Mesenchymal stem cell (in vitro differentiated cells and primary cell): ENCODE results near the gene STMN3.
A peak's percentile ranks its signal among the peaks of the same experiment; 100 is the strongest.
"Not testable (repeated sequence)": the region's sequence is repeated elsewhere in the genome, so short reads cannot be mapped to it uniquely, and the experiment has no call there.

Experiments used
- DNase-seq: peaks from one replicate; pipeline ENCODE4 v3.0.0-alpha.2; 2013
- H2AFZ ChIP-seq: one replicate; pipeline ENCODE4 v1.6.1; 2013; ENCODE audit warnings: low read depth, mild to moderate bottlenecking, control low read depth, inconsistent platforms, low read length, moderate library complexity
- H2AK5ac ChIP-seq: 2 replicates; pipeline ENCODE4 v1.6.1; 2013; ENCODE audit warnings: low read length, moderate library complexity, mild to moderate bottlenecking, inconsistent platforms; ENCODE audit not compliant: severe bottlenecking
- H2BK120ac ChIP-seq: one replicate; pipeline ENCODE4 v1.6.1; 2013; ENCODE audit warnings: low read depth, mild to moderate bottlenecking, inconsistent platforms, low read length, moderate library complexity
- H2BK12ac ChIP-seq, 2 experiments: one replicate each; pipeline ENCODE4 v1.6.1; 2013; ENCODE audit warnings: inconsistent platforms in 2 of 2, low read length in 2 of 2, mild to moderate bottlenecking in 2 of 2, moderate library complexity in 2 of 2, control low read depth in 1 of 2
- H2BK15ac ChIP-seq: one replicate; pipeline ENCODE4 v1.6.1; 2013; ENCODE audit warnings: mild to moderate bottlenecking, low read depth, inconsistent platforms; ENCODE audit not compliant: poor library complexity, severe bottlenecking
- H2BK5ac ChIP-seq: 2 replicates; pipeline ENCODE4 v1.6.1; 2013; ENCODE audit warnings: low read depth, mild to moderate bottlenecking, low read length, control low read depth, inconsistent platforms; ENCODE audit not compliant: poor library complexity, severe bottlenecking
- H3K14ac ChIP-seq, 2 experiments: one replicate each; pipeline ENCODE4 v1.6.1; 2013; ENCODE audit warnings: inconsistent platforms in 2 of 2, low read length in 2 of 2, control low read depth in 1 of 2, mild to moderate bottlenecking in 1 of 2, moderate library complexity in 1 of 2
- H3K18ac ChIP-seq, 2 experiments: one replicate each; pipeline ENCODE4 v1.6.1; 2013; ENCODE audit warnings: inconsistent platforms in 2 of 2, low read length in 2 of 2, control low read depth in 1 of 2, low read depth in 1 of 2, mild to moderate bottlenecking in 1 of 2
- H3K23ac ChIP-seq, 2 experiments: one replicate each; pipeline ENCODE4 v1.6.1; 2013; ENCODE audit warnings: inconsistent platforms in 2 of 2, low read length in 2 of 2, mild to moderate bottlenecking in 2 of 2, moderate library complexity in 2 of 2, control low read depth in 1 of 2
- H3K27ac ChIP-seq: 2 replicates; pipeline ENCODE4 v1.5.1; 2013; ENCODE audit warnings: mild to moderate bottlenecking, moderate library complexity, low read length, control low read depth, inconsistent platforms; ENCODE audit not compliant: poor library complexity, severe bottlenecking
- H3K27me3 ChIP-seq, 2 experiments: 2 replicates each; pipeline versions ENCODE4 v1.6.1 to v1.7.0; 2013; ENCODE audit warnings: low read length in 2 of 2, mild to moderate bottlenecking in 2 of 2, moderate library complexity in 2 of 2, control low read depth in 1 of 2, inconsistent platforms in 1 of 2; ENCODE audit not compliant: control insufficient read depth in 1 of 2, insufficient read depth in 1 of 2
- H3K36me3 ChIP-seq, 2 experiments: 2 replicates each; pipeline versions ENCODE4 v1.6.1 to v1.7.0; 2013; ENCODE audit warnings: low read length in 2 of 2, control low read depth in 1 of 2, inconsistent platforms in 1 of 2, low read depth in 1 of 2, mild to moderate bottlenecking in 1 of 2; ENCODE audit not compliant: insufficient read depth in 2 of 2, control insufficient read depth in 1 of 2
- H3K4ac ChIP-seq, 2 experiments: one replicate each; pipeline ENCODE4 v1.6.1; 2013; ENCODE audit warnings: inconsistent platforms in 2 of 2, low read length in 2 of 2, mild to moderate bottlenecking in 2 of 2, moderate library complexity in 2 of 2, control low read depth in 1 of 2, low read depth in 1 of 2
- H3K4me1 ChIP-seq: 2 replicates; pipeline ENCODE4 v1.6.1; 2013; ENCODE audit warnings: low read depth, low read length, control low read depth; ENCODE audit not compliant: control insufficient read depth, insufficient read depth
- H3K4me2 ChIP-seq: 2 replicates; pipeline ENCODE4 v1.6.1; 2013; ENCODE audit warnings: low read length, mild to moderate bottlenecking, inconsistent platforms; ENCODE audit not compliant: poor library complexity, severe bottlenecking
- H3K4me3 ChIP-seq, 2 experiments: 2 replicates each; pipeline versions ENCODE4 v1.5.1 to v1.7.0; 2013; ENCODE audit warnings: low read length in 2 of 2, mild to moderate bottlenecking in 2 of 2, control low read depth in 1 of 2, low read depth in 1 of 2; ENCODE audit not compliant: insufficient read depth in 1 of 2
- H3K79me1 ChIP-seq: replicated peaks from 2 replicates; pipeline ENCODE4 v1.6.1; 2013; ENCODE audit warnings: mild to moderate bottlenecking, control low read depth, low read length, inconsistent platforms; ENCODE audit not compliant: poor library complexity, severe bottlenecking
- H3K9ac ChIP-seq: 2 replicates; pipeline ENCODE4 v1.7.0; 2013; ENCODE audit warnings: mild to moderate bottlenecking, low read length, moderate library complexity
- H3K9me3 ChIP-seq: 2 replicates; pipeline ENCODE4 v1.7.0; 2013; ENCODE audit warnings: mild to moderate bottlenecking, low read length; ENCODE audit not compliant: control insufficient read depth
- H4K8ac ChIP-seq: one replicate; pipeline ENCODE4 v1.6.1; 2013; ENCODE audit warnings: inconsistent platforms, mild to moderate bottlenecking, low read length, moderate library complexity
- H4K91ac ChIP-seq: one replicate; pipeline ENCODE4 v1.6.1; 2013; ENCODE audit warnings: mild to moderate bottlenecking, low read length, inconsistent platforms
- WGBS: methylation state at CpG from one replicate; pipeline ENCODE4 v1.1.7; 2013; ENCODE audit warnings: mixed read lengths; 5-methylcytosine and 5-hydroxymethylcytosine counted together

Gene STMN3

DNA sequence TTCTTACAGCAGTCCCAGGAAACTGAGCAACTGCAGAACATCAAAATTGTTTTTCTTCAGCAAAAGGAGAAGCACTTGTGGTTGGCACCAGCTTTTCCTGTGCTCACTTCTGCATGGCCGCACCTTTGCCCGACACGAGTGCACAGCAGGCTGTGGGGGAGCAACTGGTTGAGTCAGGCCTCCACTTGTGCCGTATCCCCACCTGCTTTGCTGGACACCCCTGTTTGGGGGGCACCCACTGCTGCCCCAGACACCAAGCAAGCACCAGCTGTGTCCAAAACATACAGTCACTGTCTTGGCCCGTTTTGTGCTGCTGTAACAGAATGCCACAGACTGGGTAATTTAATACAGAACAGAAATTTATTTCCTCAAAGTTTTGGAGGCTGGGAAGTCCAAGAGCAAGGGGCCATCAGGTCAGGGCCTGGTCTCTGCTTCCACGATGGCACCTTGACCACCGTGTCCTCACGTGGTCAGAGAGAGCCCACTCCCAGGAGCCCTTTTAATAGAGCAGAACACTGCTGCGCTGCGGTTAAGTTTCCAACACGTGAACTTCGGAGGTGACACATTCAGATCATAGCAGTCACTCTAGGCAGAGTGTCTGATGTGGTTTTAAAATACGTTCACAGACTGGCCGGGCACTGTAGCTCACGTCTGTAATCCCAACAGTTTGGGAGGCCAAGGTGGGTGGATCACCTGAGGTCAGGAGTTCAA is 17.6 kb downstream of the STMN3 start:
- Histone ChIP-seq H3K27me3 (no peaks in the 10 kb centered on the region), H3K14ac (no peak overlapping the region), H3K23ac (no peak overlapping the region), H3K9ac (no peak overlapping the region), H2BK12ac (no peak overlapping the region), H4K91ac (no peak overlapping the region), H3K4me2 (no peak overlapping the region), H2BK120ac (no peak overlapping the region), H3K36me3 (peaks cover 0 to 5% of the 10 kb centered on the region in 2 experiments), H3K18ac (no peak overlapping the region), H3K79me1 (no peaks in the 10 kb centered on the region), H2BK15ac (no peak overlapping the region), H3K4me1 (peaks cover 12% of the 10 kb centered on the region), H3K27ac (no peak overlapping the region), H3K9me3 (no peaks in the 10 kb centered on the region), H3K4ac (no peak overlapping the region), H2AK5ac (no peak overlapping the region), H2BK5ac (no peak overlapping the region), H2AFZ (no peak overlapping the region), H4K8ac (no peak overlapping the region), H3K4me3 (no peak overlapping the region)
- DNase-seq, result no peak
- WGBS, result 90% methylated on average over 15 of the region's 15 CpGs

DNA sequence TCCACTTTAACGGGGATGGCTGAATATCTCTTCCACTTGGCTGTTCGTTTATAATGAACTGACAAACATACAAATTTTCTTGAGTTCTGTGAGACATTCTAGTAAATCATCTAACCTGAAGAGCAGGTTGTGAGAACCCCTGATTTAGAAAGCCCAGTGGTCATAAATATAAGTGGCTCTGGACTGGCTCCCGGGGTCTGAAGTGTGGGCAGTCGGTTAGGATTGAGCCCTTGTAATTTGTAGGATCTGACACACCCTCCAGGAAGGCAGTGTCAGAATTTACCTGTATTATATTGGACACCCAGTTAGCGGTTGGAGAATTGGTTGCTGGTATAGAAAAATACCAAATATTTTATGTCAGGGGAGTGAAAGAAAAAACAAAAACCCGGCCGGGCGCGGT is 19.5 kb downstream of the STMN3 start:
- Histone ChIP-seq H3K23ac (no peak overlapping the region), H3K14ac (no peak overlapping the region), H4K8ac (no peak overlapping the region), H2AK5ac (peak overlapping the region; percentile 29), H3K9ac (no peak overlapping the region), H3K4me3 (no peak overlapping the region), H2BK12ac (no peak overlapping the region), H3K27me3 (no peaks in the 10 kb centered on the region), H3K79me1 (peaks cover 4% of the 10 kb centered on the region), H2BK15ac (no peak overlapping the region), H3K36me3 (no peaks in the 10 kb centered on the region), H3K4me2 (no peak overlapping the region), H3K4me1 (peaks cover 11% of the 10 kb centered on the region), H2BK5ac (no peak overlapping the region), H3K9me3 (no peaks in the 10 kb centered on the region), H3K27ac (no peak overlapping the region), H2AFZ (no peak overlapping the region), H2BK120ac (no peak overlapping the region), H4K91ac (no peak overlapping the region), H3K4ac (no peak overlapping the region), H3K18ac (no peak overlapping the region)
- DNase-seq, result no peak
- WGBS, result 65% methylated on average over 2 of the region's 9 CpGs

DNA sequence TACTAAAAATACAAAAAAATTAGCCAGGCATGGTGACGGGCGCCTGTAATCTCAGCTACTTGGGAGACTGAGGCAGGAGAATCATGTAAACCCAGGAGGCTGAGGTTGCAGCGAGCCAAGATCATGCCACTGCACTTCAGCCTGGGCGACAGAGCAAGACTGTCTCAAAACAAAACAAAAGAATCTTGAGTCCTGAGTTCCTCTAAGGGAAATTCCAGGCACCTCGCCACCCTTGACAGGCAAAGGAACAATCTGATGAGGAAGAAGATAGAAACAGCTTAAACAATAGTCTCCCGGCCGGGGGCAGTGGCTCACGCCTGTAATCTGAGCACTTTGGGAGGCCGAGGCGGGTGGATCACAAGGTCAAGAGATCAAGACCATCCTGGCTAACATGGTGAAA is 21.8 kb downstream of the STMN3 start:
- not testable (repeated sequence) for H4K91ac ChIP-seq, H2AK5ac ChIP-seq, H2BK15ac ChIP-seq, DNase-seq, H2BK5ac ChIP-seq, H4K8ac ChIP-seq, H3K27me3 ChIP-seq, H2BK12ac ChIP-seq, H3K36me3 ChIP-seq, H3K9ac ChIP-seq, H3K4ac ChIP-seq, H3K18ac ChIP-seq, H3K14ac ChIP-seq, H3K79me1 ChIP-seq, H3K4me3 ChIP-seq, H2BK120ac ChIP-seq, H3K23ac ChIP-seq, H3K4me2 ChIP-seq, H3K9me3 ChIP-seq, H2AFZ ChIP-seq, H3K27ac ChIP-seq
- H3K4me1 ChIP-seq, result peaks cover 22% of the 10 kb centered on the region
- WGBS, result 96% methylated on average over 10 of the region's 10 CpGs

DNA sequence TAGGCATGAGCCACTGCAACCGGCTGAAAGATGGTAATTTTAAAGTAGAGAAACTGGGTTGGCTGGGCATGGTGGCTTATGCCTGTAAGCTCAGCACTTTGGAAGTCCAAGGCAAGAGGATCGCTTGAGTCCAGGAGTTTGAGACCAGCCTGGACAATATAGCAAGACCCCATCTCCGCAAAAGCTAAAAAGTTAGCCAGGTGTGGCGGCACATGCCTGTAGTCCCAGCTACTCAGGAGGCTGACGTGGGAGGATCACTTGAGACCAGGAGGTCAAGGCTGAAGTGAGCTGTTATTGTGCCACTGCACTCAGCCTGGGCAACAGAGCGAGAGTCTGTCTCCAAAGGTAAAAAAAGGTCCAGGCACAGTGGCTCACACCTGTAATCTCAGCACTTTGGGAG is 22.3 kb downstream of the STMN3 start:
- not testable (repeated sequence) for H4K8ac ChIP-seq, H2AK5ac ChIP-seq, H2AFZ ChIP-seq, H3K4ac ChIP-seq, H2BK12ac ChIP-seq, H3K4me3 ChIP-seq, H2BK5ac ChIP-seq, H3K14ac ChIP-seq, H3K9me3 ChIP-seq, H4K91ac ChIP-seq, H2BK120ac ChIP-seq, H3K18ac ChIP-seq, H3K27ac ChIP-seq, H2BK15ac ChIP-seq, H3K4me2 ChIP-seq, H3K36me3 ChIP-seq, H3K23ac ChIP-seq, H3K9ac ChIP-seq, DNase-seq, H3K27me3 ChIP-seq
- Histone ChIP-seq H3K4me1 (peaks cover 24% of the 10 kb centered on the region), H3K79me1 (peaks cover 11% of the 10 kb centered on the region)
- WGBS, result 97% methylated on average over 6 of the region's 6 CpGs
